ENCODE results near the gene TLK1.
"Not testable (repeated sequence)": the region's sequence is repeated elsewhere in the genome, so short reads cannot be mapped to it uniquely, and the experiment has no call there.

TLK1 gene

DNA sequence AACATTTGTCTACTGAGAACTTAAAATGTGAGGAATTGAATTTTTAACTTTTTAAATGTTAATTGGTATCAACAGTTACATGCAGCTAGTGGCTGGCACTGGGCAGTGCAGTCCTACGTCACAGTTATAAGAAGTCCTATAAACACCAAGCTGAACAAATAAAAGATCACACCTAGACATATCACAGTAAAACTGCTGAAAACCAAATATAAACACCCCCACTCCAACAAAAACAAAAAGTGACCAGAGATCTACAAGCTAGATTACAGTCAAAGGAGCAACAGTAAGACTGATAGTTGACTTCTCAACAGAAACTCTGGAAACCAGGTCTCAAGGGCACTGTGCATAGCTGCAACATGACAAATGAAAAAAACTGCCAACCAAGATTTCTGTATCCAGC, 19.4 kb downstream of the TLK1 start:
- no peak for DNase-seq

DNA sequence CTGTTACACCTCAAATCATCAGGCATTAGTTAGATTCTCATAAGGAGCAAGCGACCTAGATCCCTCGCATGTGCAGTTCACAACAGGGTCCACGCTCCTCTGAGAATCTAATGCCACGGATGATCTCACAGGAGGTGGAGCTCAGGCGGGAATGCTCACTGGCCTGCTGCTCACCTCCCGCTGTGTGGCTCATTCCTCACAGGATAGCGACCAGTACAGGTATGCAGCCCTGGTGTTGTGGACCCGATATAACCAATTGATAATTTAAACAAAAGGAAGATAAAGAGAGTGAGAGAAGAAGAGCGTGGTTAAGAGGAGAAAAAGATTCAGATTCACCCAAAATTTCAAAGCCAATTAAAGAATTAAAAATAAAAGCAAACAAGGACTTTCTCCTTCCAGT, 20.8 kb downstream of the TLK1 start:
- no peak for DNase-seq

DNA sequence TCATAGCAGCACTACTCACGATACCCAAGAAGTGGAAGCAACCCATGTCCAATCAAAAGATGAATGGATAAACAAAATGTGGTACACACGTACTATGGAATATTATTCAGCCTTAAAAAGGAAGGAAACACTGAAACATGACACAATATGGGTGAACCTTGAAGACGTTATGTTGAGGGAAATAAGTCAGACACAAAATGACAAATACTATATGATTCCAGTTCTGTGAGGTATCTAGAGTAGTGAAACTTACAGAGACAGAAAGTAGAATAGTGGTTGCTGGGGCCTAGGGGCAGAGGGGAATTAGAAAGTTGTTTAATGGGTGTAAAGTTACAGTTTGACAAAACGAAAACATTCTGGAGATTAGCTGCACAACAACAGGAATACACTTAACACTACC, 24.7 kb downstream of the TLK1 start:
- DNase-seq, result no peak

DNA sequence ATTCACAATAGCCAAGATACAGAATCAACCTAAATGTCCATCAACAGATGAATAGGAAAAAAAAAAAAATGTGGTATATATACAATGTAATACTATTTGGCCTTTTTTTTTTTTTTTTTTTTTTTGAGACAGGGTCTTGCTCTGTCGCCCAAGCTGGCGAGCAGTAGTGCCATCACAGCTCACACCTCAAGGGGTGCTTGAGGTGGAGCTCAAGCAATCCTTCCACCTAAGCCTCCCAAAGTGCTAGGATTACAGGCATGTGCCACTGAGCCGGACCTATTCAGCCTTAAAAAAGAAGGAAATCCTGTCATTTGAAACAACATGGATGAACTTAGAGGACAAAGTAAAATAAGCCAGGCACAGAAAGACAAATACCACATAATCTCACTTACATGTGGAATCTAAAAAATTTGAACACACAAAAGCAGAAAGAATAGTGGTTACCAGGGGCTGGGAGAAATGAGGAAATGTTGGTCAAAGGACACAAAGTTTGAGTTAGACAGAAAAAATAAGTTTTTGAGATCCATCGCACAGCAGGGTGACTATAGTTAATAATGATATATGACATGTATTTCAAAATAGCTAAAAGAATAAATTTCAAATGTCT, 26.0 kb downstream of the TLK1 start:
- no peak for DNase-seq

DNA sequence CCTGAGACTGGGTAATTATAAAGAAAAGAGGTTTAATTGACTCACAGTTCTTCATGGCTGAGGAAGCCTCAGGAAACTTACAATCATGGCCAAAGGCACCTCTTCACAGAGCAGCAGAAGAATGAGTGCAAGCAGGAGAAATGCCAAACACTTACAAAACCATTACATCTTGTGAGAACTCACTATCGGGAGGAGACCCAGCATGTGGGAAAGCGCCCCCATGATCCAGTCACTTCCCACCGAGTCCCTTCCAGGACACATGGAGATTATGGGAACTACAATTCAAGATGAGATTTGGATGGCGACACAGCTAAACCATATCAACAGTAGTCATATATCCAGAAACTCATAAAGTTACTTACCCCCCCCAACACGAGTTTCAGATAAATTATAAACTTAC, 28.6 kb downstream of the TLK1 start:
- DNase-seq, result no peak

DNA sequence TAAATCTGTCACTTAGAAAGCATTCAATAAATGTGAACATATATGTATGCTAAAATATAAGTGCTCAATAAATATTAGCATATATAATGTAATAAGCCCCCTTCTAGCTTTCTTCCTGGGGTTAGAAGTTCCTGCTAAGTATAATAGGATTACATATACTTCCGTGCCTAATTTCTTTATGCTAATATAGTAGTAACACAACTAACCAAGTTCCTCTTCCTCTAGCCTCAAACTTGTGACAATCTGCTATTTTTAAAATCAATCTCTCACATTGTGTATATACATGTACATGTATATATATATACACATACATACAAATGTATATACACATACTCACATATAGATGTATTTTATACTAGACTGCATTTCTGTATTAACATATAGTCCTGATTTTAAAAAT, 32.2 kb downstream of the TLK1 start:
- no peak for DNase-seq

DNA sequence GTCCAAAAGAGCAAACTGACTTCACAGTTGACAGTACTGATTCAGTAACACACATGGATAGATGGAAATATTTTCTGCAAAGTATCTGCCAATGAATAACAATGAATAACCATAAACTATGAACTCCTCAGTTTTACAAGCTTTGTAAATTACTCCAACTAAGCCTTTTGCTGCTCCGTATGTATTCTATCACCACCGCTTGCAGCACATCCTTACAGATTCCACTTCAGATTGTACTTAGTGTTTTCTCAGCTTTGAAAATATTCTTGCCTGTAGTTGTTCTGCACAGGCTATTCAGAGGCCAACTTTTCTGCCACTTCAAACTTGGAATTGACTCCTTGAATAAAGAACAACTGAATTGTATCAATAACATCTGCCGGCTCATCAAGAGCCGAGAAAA, 36.2 kb downstream of the TLK1 start:
- DNase-seq, result no peak

DNA sequence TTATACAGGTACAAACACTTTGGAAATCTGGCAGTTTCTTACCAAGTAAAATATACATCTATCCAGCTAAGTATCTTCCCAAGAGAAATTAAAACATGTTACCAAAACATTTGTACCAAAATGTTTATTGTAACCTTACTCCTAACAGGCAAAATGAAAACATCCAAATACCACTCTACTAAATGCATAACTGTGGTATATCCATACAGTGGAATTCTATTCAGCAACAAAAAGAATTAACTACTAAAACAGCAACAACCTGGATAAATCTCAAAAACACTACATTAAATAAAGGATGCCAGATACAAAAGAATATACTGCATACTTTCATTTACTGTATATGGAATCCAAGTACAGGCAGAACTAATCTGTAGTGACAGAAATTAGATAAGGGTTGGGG, 51.1 kb downstream of the TLK1 start:
- DNase-seq, result no peak

DNA sequence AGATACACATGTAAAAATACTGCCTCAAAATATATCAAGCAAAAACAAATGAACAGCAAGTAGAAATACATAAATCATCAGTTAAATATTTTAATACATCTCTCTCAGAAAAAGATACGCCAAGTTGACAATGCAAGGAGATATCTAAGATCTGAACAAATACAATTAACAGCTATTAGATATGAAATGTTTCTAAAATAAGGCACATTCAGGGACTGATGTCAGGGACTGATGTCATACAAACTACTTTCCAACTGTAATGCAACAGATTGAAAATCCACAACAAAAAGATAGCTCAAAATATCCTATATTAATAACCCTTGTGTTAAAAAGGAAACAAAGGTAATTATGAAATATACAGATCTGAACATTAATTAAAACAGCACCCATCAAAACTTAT, 51.7 kb downstream of the TLK1 start:
- no peak for DNase-seq

DNA sequence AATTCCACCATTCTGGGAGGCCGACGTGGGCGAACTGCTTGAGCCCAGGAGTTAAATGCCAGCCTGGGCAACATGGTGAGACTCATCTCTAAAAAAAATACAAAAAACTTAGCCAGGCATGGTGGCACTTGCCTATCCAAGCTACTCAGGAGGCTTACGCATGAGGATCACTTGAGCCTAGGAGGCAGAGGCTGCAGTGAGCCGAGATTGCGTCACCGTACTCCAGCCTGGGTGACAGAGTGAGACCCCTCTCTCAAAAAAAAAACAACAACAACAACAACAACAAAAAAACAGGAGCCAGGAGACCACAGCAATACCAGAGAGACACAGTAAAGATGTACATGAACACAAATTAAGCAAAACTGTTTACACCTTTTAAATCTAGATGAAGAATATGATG, 52.9 kb downstream of the TLK1 start:
- no peak for DNase-seq

DNA sequence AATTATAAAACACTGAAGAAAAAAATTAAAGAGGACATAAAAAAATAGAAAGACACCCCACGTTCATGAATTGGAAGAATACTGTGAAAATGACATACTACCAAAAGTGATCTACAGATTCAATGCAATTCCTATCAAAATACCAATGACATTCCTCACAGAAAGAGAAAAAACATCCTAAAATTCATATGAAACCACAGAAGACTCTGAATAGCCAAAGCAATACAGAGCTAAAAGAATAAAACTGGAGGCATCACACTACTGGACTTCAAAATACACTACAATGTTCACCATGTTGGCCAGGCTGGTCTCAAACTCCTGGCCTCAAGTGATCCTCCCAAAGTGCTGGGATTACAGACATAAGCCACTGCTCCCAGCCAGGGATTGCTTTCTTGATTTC, 56.3 kb downstream of the TLK1 start:
- DNase-seq, result no peak

DNA sequence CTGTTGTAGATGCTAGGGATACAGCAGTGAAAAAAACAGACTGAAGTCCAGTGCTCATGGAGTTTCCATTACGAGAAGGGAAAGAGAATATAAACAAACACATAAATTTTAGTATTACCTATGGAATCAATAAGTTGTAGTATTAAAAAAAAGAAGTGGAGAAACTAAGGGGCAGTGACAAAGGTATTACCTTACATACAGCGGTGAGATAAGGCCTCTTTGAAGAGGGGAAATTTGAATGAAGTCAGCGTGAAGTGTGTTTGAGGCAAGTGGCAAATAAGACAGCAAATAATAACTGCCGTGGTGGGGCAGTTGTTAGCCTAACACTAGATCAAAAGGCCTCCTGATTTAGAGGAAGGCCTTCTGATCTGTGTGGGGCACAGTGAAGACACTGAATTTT, 57.9 kb downstream of the TLK1 start:
- DNase-seq, result no peak

DNA sequence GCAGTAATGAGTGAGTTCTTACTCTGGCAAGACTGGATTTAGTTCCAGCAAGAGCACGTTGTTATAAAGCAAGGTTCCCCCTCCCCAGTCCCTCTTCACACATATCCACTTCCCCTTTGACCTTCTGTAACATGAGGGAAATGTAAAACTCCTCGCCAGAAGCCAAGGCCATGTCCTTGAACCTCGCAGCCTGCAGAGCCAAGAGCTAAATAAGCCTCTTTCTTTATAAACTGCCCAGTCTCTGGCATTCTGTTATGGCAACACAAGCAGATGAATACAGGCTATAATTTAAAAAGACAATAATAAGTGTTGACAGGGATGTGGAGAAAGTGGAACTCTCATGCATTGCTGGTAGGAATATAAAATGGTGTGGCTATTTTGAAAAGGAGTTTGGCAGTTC, 60.3 kb downstream of the TLK1 start:
- DNase-seq, result no peak

DNA sequence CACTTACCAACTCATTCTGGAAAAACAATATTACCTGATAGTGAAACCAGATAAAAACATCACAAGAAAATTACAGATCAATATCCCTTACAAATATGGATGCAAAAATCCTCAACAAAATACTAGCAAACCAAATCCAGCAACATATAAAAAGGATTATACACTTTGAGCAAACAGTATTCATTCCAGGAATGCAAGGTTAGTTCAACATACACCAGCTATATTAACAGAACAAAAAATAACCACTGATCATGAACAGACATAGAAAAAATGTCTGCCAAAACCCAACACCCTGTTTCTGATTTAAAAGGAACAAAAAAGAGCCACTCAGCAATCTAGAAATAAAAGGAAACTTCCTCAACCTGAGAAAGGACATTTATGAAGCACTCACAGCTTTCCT, 62.1 kb downstream of the TLK1 start:
- no peak for DNase-seq

DNA sequence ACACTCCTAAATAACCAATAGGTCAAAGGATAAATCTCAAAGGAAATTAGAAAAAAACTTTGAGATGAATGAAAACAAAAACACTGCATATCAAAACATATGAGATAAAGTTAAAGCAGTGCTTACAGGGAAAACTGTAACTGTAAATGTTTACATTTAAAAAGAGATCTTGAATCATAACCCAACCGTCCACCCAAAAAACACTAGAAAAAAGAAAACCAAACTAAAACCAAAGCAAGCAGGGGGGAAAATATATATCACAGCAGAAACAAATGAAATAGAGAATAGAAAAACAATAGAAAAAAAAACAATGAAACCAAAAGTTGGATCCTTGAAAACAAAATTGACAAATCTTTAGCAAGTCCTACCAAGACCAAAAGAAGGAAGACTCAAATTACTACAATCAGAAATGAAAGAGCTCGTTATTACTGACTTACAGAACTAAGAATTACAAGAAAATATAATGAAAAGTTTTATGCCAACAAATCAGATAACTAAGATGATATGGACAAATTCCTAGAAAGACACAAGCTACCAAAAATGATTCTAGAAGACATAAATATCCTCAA, 65.6 kb downstream of the TLK1 start:
- DNase-seq, result no peak

DNA sequence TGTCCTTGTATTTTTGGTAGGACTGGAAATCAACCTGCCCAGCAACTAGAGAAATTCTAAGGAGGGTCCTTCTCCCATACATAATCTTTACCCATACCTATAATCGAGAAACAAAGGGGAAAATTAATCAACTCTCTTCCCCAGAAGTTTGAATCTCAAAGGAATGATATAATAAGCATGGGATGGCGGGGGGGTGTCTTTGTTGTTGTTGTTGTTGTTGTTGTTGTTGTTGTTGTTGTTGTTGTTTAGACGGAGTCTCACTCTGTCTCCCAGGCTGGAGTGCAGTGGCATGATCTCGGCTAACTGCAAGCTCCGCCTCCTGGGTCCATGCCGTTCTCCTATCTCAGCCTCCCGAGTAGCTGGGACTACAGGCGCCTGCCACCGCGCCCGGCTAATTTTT, 69.2 kb downstream of the TLK1 start:
- DNase-seq, result not testable (repeated sequence)

DNA sequence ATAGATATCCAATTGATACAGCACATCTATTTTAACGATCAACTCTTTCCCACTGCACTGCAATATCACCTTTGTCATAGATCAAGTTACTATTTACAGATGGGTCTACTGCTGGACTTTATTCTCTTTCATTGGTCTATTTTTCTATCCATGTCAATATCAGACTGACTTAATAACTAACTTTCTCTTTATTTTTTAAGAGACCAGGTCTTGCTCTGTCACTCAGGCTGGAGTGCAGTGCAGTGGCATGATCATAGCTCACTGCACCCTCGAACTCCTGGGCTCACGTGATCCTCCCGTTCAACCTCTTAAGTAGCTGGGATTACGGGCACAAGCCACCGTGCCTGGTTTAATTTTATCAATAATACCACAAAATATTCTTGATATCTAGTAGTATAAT, 71.2 kb downstream of the TLK1 start:
- DNase-seq, result no peak

DNA sequence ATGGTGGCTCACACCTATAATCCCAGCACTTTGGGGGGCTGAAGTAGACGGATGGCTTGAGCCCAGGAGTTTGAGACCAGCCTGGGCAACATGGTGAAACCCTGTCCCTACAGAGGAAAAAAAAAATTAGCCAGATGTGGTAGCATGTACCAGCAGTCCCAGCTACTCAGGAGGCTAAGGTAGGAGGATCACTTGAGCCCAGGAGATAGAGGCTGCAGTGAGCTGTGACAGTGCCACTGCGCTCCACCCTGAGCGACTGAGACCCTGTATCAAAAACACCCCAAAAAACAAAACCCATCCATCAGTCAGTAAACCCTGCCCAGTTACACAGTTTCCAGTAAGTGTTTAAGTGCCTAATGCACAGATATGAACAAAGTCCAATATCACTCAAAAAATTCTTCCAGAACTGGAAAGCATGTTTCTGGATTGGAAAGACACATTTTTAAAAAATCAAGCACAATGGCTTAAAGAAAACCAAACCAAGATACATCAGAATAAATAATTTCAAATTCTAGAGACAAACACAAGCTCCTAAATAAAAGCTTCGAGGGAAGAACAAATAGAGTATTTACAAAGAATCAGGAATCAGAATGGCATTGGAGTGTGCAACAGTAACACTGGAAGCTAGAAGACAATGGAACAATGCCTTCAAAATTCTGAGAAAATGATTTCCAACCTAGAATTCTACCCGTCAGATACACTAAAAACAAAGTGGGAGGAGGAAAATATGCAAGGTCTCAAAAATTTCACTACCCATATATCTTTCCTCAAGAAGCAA, 72.4 kb downstream of the TLK1 start:
- DNase-seq, result no peak

DNA sequence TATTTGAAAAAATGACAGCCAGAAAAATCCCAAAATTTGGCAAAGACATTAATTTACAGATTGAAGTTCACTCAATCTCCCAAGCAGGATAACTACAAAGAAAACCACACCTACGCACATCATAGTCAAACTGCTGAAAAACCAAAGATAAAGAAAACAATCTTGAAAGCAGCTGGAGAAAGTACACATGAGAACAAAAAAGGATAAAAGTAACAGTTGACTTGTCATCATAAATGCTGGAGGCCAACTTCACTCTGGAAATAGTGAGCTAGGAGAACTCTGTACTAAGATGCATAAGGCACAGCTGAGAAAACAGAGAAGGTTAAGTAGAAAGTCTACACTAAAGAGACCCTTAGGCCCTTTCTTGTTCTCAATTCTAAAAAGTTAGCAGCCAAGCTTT, 73.1 kb downstream of the TLK1 start:
- no peak for DNase-seq

DNA sequence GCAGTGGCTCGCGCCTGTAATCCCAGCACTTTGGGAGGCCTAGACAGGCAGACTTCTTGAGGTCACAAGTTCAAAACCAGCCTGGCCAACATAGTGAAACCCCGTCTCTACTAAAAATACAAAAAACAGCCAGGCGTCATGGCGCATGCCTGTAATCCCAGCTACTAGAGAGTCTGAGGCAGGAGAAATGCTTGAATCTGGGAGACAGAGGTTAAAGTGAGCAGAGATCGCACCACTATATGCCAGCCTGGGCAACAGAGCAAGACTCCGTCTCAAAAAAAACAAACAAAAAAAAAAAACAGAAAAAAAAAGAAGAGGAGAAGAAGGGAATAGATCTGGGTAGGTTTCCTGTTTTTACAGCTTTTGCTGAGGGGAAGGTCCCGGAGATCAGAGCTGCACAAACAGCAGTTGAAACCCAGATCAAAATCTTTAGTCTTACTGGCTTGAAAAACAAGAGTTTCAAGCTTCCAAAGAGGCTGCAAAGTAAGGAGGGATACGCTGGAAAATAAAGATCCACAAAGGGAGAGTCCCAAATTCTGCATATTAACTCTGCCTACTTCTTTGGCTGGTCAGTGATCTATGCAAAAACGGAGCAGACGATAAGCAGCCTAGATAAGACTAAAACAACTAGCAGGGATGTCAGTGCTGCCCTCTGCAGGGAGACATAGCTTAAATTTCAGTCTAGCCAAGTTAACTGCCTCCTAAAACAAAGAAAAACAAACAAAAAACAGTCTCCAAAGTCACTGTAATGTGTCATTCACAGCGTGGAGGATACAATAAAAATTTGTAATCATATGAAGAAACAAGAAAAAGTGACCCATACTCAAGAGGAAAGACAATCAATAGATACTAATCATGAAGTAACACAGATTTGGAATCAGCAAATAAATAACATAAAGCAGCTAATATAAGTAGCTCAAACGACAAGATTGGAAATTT, 74.1 kb downstream of the TLK1 start:
- DNase-seq, result no peak

DNA sequence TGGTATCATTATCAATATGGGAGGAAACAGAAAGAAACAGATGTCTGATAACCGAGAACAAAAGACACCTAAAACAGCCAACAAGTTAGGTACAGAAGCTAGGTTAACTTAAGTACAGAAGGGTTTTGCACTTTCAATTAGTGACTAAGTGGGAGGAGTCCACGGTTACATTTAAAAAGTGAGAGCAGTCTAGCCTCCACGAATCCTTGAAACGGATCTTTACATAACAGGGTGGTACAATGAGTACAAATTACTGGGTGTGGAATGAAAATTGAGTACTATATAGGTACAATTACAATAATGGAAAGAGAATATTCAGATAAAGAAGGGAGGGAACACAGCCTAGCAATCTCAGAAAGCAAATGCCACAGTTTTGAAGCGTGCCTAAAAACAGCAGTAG, 76.6 kb downstream of the TLK1 start:
- DNase-seq, result no peak

DNA sequence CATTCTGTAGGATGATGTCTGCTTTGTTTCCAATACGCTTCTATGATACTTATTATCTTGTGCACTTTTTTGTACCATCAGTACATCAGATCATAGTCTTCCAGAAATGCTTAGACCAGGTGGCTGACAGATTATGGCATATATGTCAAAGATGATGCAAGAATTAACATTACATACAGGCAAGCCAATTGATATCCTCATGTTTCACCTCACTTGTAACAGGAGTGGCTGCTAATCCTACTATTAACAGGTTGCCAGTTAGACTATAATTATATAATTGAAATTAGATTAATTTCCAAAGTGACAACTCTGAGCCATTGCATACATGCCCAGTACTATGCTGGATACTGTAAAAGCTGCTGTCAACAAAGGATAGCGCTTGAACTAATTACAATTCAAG, 77.2 kb downstream of the TLK1 start:
- DNase-seq, result no peak

DNA sequence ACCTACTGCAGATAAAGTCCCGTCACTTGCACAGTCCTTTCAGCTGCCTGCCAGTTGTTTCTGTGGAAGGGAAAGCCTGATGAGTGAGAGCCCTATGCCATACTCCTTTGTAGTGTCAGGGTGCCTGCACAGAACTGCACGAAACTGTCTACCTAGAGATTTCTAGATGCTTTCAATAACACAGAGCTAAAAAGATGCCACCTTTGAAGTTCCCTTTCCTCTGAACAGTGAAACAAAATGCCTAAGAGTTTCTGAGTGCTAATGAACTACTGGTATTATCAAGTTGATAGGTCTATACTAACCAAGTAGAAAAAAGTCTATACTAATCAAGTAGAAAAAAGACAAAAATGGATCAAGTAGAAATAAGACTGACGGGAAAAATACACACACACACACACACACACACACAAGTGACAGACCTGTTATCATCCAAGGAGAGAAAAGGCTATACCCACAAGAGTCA, 79.0 kb downstream of the TLK1 start:
- no peak for DNase-seq

DNA sequence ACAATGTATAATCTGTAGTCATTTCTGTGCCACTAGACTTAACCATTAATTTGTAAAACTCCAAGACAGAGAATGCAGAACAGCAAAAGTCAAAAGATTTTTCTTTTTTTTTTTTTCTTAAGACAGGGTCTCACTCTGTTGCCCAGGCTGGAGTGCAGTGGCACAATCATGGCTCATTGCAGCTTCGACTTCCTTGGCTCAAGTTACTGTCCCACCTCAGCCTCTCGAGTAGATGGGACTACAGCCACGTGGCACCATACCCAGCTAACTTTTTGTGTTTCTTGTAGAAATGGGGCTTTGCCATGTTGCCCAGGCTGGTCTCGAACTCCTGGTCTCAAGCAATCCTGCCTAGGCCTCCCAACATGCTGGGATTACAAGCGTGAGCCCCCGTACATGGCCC, 80.1 kb downstream of the TLK1 start:
- DNase-seq, result no peak
